ENCODE data around the gene GPR65. TPM values are rescaled to one million over a fixed set of nuclear protein-coding genes. Genes with fewer than 3 reads are reported as not detected.

GPR65 gene
- total RNA-seq, 1 experiment from 2014 or later = not detected

GRCh38 chr14:87994974-87995373 is 10.0 kb upstream of the GPR65 start:
- peaks cover 9% of the 10 kb centered on the region for H3K23me2 ChIP-seq (ENCODE audit: insufficient read length, low read depth, low read length, poor library complexity, severe bottlenecking)
- no peak overlapping the region for H3K4me2 ChIP-seq (ENCODE audit: insufficient read depth, insufficient read length, low read length)
- no peak overlapping the region for H2BK5ac ChIP-seq (ENCODE audit: insufficient read length, low read length)
- no peak overlapping the region for H2BK12ac ChIP-seq (ENCODE audit: insufficient read length, low read depth, low read length)
- H2BK15ac ChIP-seq (ENCODE audit: low read depth, low read length) = no peak overlapping the region
- H3K27ac ChIP-seq (ENCODE audit: insufficient read length, low read depth, low read length) = no peak overlapping the region
- no peaks in the 10 kb centered on the region; the same call in 1 of the 2 replicates for H3K4me1 ChIP-seq (ENCODE audit: insufficient read depth, low read length)
- no peak overlapping the region for H3K14ac ChIP-seq (ENCODE audit: insufficient read depth, low read length)
- H3K79me1 ChIP-seq (ENCODE audit: insufficient read depth, low read depth, low read length, poor library complexity, severe bottlenecking) = no peaks in the 10 kb centered on the region
- no peak overlapping the region for H3K18ac ChIP-seq (ENCODE audit: insufficient read length, low read depth, low read length)
- no peak overlapping the region for H3K56ac ChIP-seq (ENCODE audit: insufficient read length, low read depth, low read length)
- no peak overlapping the region for H2AFZ ChIP-seq (ENCODE audit: low read length)
- H2BK20ac ChIP-seq (ENCODE audit: low read depth, low read length, poor library complexity, severe bottlenecking) = no peak overlapping the region
- H4K8ac ChIP-seq (replicated peaks; ENCODE audit: insufficient read length, low read depth, low read length) = no peak overlapping the region
- peaks cover 2% of the 10 kb centered on the region for H3K27me3 Mint-ChIP-seq (ENCODE audit: low read depth)
- TF ChIP-seq CTCF (conservative IDR thresholded peaks at IDR 0.05) = no peak
- no peak overlapping the region for H4K5ac ChIP-seq (ENCODE audit: insufficient read length, low read depth, low read length)
- no peaks in the 10 kb centered on the region for H4K20me1 ChIP-seq (ENCODE audit: control insufficient read depth, insufficient read depth, insufficient read length)
- H3K9ac ChIP-seq (ENCODE audit: extremely low read depth, insufficient read length, low read length) = no peak overlapping the region
- H3K36me3 Mint-ChIP-seq (ENCODE audit: insufficient read depth in 1 of 3, low read depth in 3 of 3) = no peaks in the 10 kb centered on the region
- H3K23ac ChIP-seq (ENCODE audit: insufficient read length, low read depth, low read length) = no peak overlapping the region
- H3K4ac ChIP-seq (ENCODE audit: low read depth, low read length) = no peak overlapping the region
- no peaks in the 10 kb centered on the region for H3K27me3 ChIP-seq (ENCODE audit: insufficient read depth, low read length)
- no peaks in the 10 kb centered on the region for H3K79me2 ChIP-seq (ENCODE audit: insufficient read depth, low read length)
- no peak for DNase-seq
- peaks cover 13 to 18% of the 10 kb centered on the region in 2 experiments for H3K4me1 Mint-ChIP-seq
- no CpG with 5 or more reads among the region's 6 CpGs for WGBS (ENCODE audit: extremely low coverage, insufficient read length, low lambda C conversion rate)
- H2AK5ac ChIP-seq (ENCODE audit: insufficient read length, low read length) = no peak overlapping the region
- H3K27ac Mint-ChIP-seq = no peak overlapping the region
- H3K9me3 ChIP-seq (ENCODE audit: control insufficient read depth, low read depth, low read length) = no peaks in the 10 kb centered on the region
- no peak overlapping the region for H3K4me3 Mint-ChIP-seq
- no peak overlapping the region for H2BK120ac ChIP-seq (ENCODE audit: low read depth, low read length, poor library complexity, severe bottlenecking)
- H3T11ph ChIP-seq (ENCODE audit: low read length) = no peak overlapping the region
- no peaks in the 10 kb centered on the region for H3K9me3 Mint-ChIP-seq
- no peak overlapping the region for H4K91ac ChIP-seq (ENCODE audit: insufficient read length, low read depth, low read length)
